HCT116 (cell line): ENCODE measurements around the gene TM7SF2. TPM values are rescaled to one million over a fixed set of nuclear protein-coding genes. Genes with fewer than 3 reads are reported as not detected.

Experiments used
- ATAC-seq: fragments of 200-7000 bp; cut with Tn5 transposase; 2 replicates; pipeline ENCODE4 v1.9.1; 2020; ENCODE audit warnings: mild to moderate bottlenecking, moderate library complexity
- BruUV-seq: library from RNA; stranded (reverse); fragments of 400-500 nt; replicated peaks from 2 replicates; lab custom pipeline; 2021; lab: Mats Ljungman, UMichigan
- CTCF ChIA-PET: fragments of 300-600 bp; sonication (Branson Sonifier 250); formaldehyde crosslinking; loops from one replicate; lab custom pipeline; 2021; ENCODE audit warnings: antibody characterized with exemption; lab: Charles Lee
- POLR2A ChIA-PET: fragments of 300-600, 350-600 bp; sonication (Branson Sonifier 250); formaldehyde crosslinking; loops from one replicate; lab custom pipeline; 2021; ENCODE audit warnings: antibody characterized with exemption; lab: Charles Lee
- RAD21 ChIA-PET, 2 experiments: fragments of 300-600 bp; sonication (Branson Sonifier 250); formaldehyde crosslinking; loops; one replicate each; lab custom pipeline; 2023; ENCODE audit warnings: low total read pairs in 2 of 2; ENCODE audit not compliant: uncharacterized antibody in 2 of 2, unreplicated experiment in 2 of 2, low non-redundant PET in 1 of 2; lab: Charles Lee
- DNase-seq: peaks from one replicate; pipeline ENCODE4 v3.0.0-alpha.2; 2010; ENCODE audit warnings: low read depth, low spot score
- H2AFZ ChIP-seq: fragments of 200-600 bp; shearing (Covaris generic), sonication (generic); 2 replicates; pipeline ENCODE4 v1.6.1; 2017; ENCODE audit warnings: low read depth, mixed run types, mixed read lengths, antibody characterized with exemption, low read length; ENCODE audit not compliant: poor library complexity, severe bottlenecking
- H3K27ac ChIP-seq: 2 replicates; pipeline ENCODE4 v1.5.1; 2012; ENCODE audit warnings: low read depth, low read length
- H3K27me3 ChIP-seq: fragments of 200-600 bp; sonication (generic); 2 replicates; pipeline ENCODE4 v1.6.1; 2016; ENCODE audit warnings: mixed run types, low read length, mixed read lengths; ENCODE audit not compliant: insufficient read depth
- H3K36me3 ChIP-seq, 2 experiments: fragments of 200-500 bp in 1 of 2; fragments of 200-600 bp in 1 of 2; sonication (Bioruptor generic) in 1 of 2; sonication (generic) in 1 of 2; 2 replicates each; pipeline versions ENCODE4 v1.5.1 to v1.6.1; 2014 to 2016; ENCODE audit warnings: low read length in 2 of 2, inconsistent platforms in 1 of 2, mixed read lengths in 1 of 2, mixed run types in 1 of 2; ENCODE audit not compliant: insufficient read depth in 2 of 2, control insufficient read depth in 1 of 2
- H3K4me1 ChIP-seq, 2 experiments: fragments of 200-600 bp in 1 of 2; sonication (generic) in 1 of 2; 2 replicates each; pipeline versions ENCODE4 v1.5.1 to v1.6.1; 2012 to 2017; ENCODE audit warnings: low read length in 2 of 2, inconsistent platforms in 1 of 2, mild to moderate bottlenecking in 1 of 2, mixed read lengths in 1 of 2, mixed run types in 1 of 2, moderate library complexity in 1 of 2; ENCODE audit not compliant: insufficient read depth in 2 of 2, control insufficient read depth in 1 of 2
- H3K4me2 ChIP-seq: fragments of 200-600 bp; sonication (generic); 2 replicates; pipeline ENCODE4 v1.6.1; 2017; ENCODE audit warnings: mixed run types, low read length, mixed read lengths
- H3K4me3 ChIP-seq, 2 experiments: fragments of 200-600 bp in 1 of 2; sonication (generic) in 1 of 2; replicated peaks in 1 of 2; 2 replicates each; pipeline ENCODE4 v1.5.1; 2011 to 2016; ENCODE audit warnings: low read length in 2 of 2, control low read depth in 1 of 2, low read depth in 1 of 2, mild to moderate bottlenecking in 1 of 2, mixed read lengths in 1 of 2, mixed run types in 1 of 2
- H3K79me2 ChIP-seq: fragments of 200-600 bp; sonication (generic); 2 replicates; pipeline ENCODE4 v1.6.1; 2017; ENCODE audit warnings: mild to moderate bottlenecking, mixed run types, low read length, moderate library complexity, mixed read lengths; ENCODE audit not compliant: insufficient read depth
- H3K9ac ChIP-seq: fragments of 200-600 bp; sonication (generic); 2 replicates; pipeline ENCODE4 v1.6.1; 2016; ENCODE audit warnings: low read length, mixed read lengths
- H3K9me2 ChIP-seq: fragments of 200-600 bp; sonication (generic), shearing (Covaris generic); 2 replicates; pipeline ENCODE4 v1.6.1; 2017; ENCODE audit warnings: mixed run types, mild to moderate bottlenecking, moderate library complexity; ENCODE audit not compliant: insufficient read depth
- H3K9me3 ChIP-seq, 2 experiments: fragments of 200-500 bp in 1 of 2; fragments of 200-600 bp in 1 of 2; sonication (Bioruptor generic) in 1 of 2; sonication (generic) in 1 of 2; 2 replicates each; pipeline ENCODE4 v1.6.1; 2014 to 2017; ENCODE audit warnings: low read length in 2 of 2, mixed read lengths in 2 of 2, inconsistent platforms in 1 of 2, low read depth in 1 of 2, mild to moderate bottlenecking in 1 of 2, mixed run types in 1 of 2, moderate library complexity in 1 of 2; ENCODE audit not compliant: control insufficient read depth in 1 of 2, insufficient read depth in 1 of 2
- H4K20me1 ChIP-seq: fragments of 200-600 bp; sonication (generic), shearing (Covaris generic); 2 replicates; pipeline ENCODE4 v1.6.1; 2017; ENCODE audit warnings: mixed run types, mild to moderate bottlenecking, moderate library complexity; ENCODE audit not compliant: insufficient read depth
- CBX3 ChIP-seq: IDR thresholded peaks from 2 replicates; pipeline ENCODE4 v1.6.1; 2012; ENCODE audit warnings: low read depth
- CEBPB ChIP-seq: IDR thresholded peaks from 2 replicates; pipeline ENCODE4 v1.6.1; 2012; ENCODE audit warnings: low read depth
- EGR1 ChIP-seq: IDR thresholded peaks from 2 replicates; pipeline ENCODE4 v1.6.1; 2012; ENCODE audit warnings: low read depth
- EZH2phosphoT487 ChIP-seq: fragments of 200-600 bp; IDR thresholded peaks from 2 replicates; pipeline ENCODE4 v1.6.1; 2018; ENCODE audit warnings: antibody characterized with exemption, borderline replicate concordance
- POLR2AphosphoS5 ChIP-seq: IDR thresholded peaks from 2 replicates; pipeline ENCODE4 v1.6.1; 2011; ENCODE audit warnings: mild to moderate bottlenecking, low read depth, low read length, moderate library complexity
- RAD21 ChIP-seq: IDR thresholded peaks from 2 replicates; pipeline ENCODE4 v1.6.1; 2012; ENCODE audit warnings: low read depth, mild to moderate bottlenecking
- YY1 ChIP-seq: IDR thresholded peaks from 2 replicates; pipeline ENCODE4 v1.6.1; 2011; ENCODE audit warnings: low read length, low read depth, moderate library complexity, mild to moderate bottlenecking; ENCODE audit not compliant: insufficient replicate concordance; ENCODE audit errors: extremely low read depth
- ZFX ChIP-seq: fragments of 450-650 bp; IDR thresholded peaks from 2 replicates; pipeline ENCODE4 v1.6.1; 2017
- intact Hi-C: fragments of 100-400 bp; cut with micrococcal nuclease; formaldehyde crosslinking; loops from 2 replicates; pipeline ENCODE4 v1.10.0; 2022
- total RNA-seq: library from RNA; stranded (reverse); gene quantifications from one replicate; pipeline ENCODE4 v1.2.1, GENCODE V29; 2021; ENCODE audit not compliant: unreplicated experiment
- TF ChIP-seq, protein P1 (sequence below): IDR thresholded peaks from 2 replicates; pipeline ENCODE4 v1.6.1; 2012; ENCODE audit warnings: low read depth
- TF ChIP-seq, protein P2 (sequence below): IDR thresholded peaks from 2 replicates; pipeline ENCODE4 v1.6.1; 2011; ENCODE audit warnings: mild to moderate bottlenecking, low read length, moderate library complexity; ENCODE audit not compliant: insufficient replicate concordance; ENCODE audit errors: extremely low read depth

Gene TM7SF2
- total RNA-seq, 1 experiment from 2014 or later = 52.9 TPM

DNA sequence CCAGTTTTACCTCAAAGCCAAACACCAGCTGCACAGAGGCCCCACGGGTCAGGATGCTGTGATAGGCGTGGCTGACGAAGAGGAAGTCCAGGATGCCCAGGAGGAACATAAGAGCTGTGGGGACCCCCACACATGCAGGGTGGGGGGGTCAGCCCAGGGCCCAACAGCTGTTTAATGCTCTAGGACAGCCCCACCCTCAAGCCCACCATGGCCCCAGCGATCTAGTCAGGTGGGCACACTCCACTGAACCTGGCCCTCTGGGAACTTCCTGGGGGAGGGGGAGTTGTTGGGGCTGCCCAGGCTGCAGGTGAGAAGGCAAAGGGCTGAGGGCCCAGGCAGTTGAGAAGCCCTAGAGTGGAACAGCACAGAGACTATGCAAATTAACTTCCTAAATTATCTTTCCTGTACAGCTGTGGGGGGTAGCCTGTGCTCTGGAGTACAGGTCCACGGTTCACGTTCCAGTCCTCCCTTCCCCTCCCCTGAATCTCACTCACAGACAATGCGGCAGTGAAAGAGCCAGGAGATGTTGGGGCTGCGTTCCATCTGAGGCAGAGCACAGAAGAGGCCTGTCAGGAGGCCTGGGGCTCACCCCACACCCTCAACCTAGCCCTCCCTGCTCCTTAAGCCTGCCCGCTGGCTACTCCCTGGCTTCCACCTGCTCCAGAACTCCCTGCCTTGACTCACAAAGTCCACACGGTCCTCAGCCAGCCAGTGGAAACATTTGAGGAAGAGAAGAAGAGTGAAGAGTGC is 20.7 kb downstream of the TM7SF2 start (continued):
- TF ChIP-seq, protein P1, sequence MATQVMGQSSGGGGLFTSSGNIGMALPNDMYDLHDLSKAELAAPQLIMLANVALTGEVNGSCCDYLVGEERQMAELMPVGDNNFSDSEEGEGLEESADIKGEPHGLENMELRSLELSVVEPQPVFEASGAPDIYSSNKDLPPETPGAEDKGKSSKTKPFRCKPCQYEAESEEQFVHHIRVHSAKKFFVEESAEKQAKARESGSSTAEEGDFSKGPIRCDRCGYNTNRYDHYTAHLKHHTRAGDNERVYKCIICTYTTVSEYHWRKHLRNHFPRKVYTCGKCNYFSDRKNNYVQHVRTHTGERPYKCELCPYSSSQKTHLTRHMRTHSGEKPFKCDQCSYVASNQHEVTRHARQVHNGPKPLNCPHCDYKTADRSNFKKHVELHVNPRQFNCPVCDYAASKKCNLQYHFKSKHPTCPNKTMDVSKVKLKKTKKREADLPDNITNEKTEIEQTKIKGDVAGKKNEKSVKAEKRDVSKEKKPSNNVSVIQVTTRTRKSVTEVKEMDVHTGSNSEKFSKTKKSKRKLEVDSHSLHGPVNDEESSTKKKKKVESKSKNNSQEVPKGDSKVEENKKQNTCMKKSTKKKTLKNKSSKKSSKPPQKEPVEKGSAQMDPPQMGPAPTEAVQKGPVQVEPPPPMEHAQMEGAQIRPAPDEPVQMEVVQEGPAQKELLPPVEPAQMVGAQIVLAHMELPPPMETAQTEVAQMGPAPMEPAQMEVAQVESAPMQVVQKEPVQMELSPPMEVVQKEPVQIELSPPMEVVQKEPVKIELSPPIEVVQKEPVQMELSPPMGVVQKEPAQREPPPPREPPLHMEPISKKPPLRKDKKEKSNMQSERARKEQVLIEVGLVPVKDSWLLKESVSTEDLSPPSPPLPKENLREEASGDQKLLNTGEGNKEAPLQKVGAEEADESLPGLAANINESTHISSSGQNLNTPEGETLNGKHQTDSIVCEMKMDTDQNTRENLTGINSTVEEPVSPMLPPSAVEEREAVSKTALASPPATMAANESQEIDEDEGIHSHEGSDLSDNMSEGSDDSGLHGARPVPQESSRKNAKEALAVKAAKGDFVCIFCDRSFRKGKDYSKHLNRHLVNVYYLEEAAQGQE = no peak
- TF ChIP-seq RAD21 (no peak), POLR2AphosphoS5 (no peak), ZFX (no peak), CBX3 (no peak), EZH2phosphoT487 (no peak), CEBPB (no peak), EGR1 (no peak)

- RAD21 ChIA-PET = no interaction called here
- H2AFZ ChIP-seq = no peak overlapping the region
These were observed 21.5 kb downstream of the TM7SF2 start for GRCh38 chr11:65132988-65133700.

More at GRCh38 chr11:65132988-65133700, 21.5 kb downstream of the TM7SF2 start:
- H3K4me3 ChIP-seq = peak overlapping the region; percentile 81 to 98
- ChIA-PET CTCF (no interaction called here), POLR2A (interaction anchor here (0.8 to 4.1 kb wide), 3 partner anchors 11 to 48 kb away, joined by 3 to 52 read pairs (median 12); partner anchors contain the start of genes FAU, MRPL49 and TM7SF2)
- no peaks in the 10 kb centered on the region for H3K27me3 ChIP-seq
- no peaks in the 10 kb centered on the region for H3K9me2 ChIP-seq
- peaks cover 27% of the 10 kb centered on the region for H3K79me2 ChIP-seq
- BruUV-seq = no TSS peak
- H4K20me1 ChIP-seq = no peaks in the 10 kb centered on the region
- H3K36me3 ChIP-seq = peaks cover 14 to 39% of the 10 kb centered on the region in 2 experiments; a peak in 3 of 4 replicates
- H3K4me1 ChIP-seq = peaks cover 9 to 28% of the 10 kb centered on the region in 2 experiments; a peak in 3 of 4 replicates
- H3K9ac ChIP-seq = peak overlapping the region; percentile 89
- H3K9me3 ChIP-seq = no peaks in the 10 kb centered on the region
- TF ChIP-seq, protein P2, sequence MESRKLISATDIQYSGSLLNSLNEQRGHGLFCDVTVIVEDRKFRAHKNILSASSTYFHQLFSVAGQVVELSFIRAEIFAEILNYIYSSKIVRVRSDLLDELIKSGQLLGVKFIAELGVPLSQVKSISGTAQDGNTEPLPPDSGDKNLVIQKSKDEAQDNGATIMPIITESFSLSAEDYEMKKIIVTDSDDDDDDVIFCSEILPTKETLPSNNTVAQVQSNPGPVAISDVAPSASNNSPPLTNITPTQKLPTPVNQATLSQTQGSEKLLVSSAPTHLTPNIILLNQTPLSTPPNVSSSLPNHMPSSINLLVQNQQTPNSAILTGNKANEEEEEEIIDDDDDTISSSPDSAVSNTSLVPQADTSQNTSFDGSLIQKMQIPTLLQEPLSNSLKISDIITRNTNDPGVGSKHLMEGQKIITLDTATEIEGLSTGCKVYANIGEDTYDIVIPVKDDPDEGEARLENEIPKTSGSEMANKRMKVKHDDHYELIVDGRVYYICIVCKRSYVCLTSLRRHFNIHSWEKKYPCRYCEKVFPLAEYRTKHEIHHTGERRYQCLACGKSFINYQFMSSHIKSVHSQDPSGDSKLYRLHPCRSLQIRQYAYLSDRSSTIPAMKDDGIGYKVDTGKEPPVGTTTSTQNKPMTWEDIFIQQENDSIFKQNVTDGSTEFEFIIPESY = no peak
- peak; percentile 75 for TF ChIP-seq POLR2AphosphoS5
- no peak for TF ChIP-seq ZFX
- TF ChIP-seq YY1 = no peak
- peak overlapping the region; percentile 89 for H3K27ac ChIP-seq
- ATAC-seq (peak; percentile 62), DNase-seq (peak; percentile 64)
- intact Hi-C loops = loop anchor here (1.0 kb wide), 1 partner anchor 11 kb away; the partner anchor contains the start of genes FAU and MRPL49
- peak overlapping the region; percentile 95 for H3K4me2 ChIP-seq
